HG03521 (cell line): Measurements from ENCODE around the gene TRIML2.
"Not testable (repeated sequence)": the region's sequence is repeated elsewhere in the genome, so short reads cannot be mapped to it uniquely, and the experiment has no call there.

Source experiments
- ATAC-seq: cut with Tn5 transposase; IDR thresholded peaks from one replicate; pipeline ENCODE4 v1.9.1; 2021; ENCODE audit warnings: mild to moderate bottlenecking, moderate library complexity; ENCODE audit not compliant: unreplicated experiment

TRIML2 gene

GRCh38 chr4:188107931-188108843, 1.2 kb downstream of the TRIML2 start:
- no peak for ATAC-seq

- ATAC-seq = no peak
Measured at GRCh38 chr4:188106454-188106853, 2.9 kb downstream of the TRIML2 start.

- no peak for ATAC-seq
Measured at GRCh38 chr4:188092824-188093223, 16.6 kb downstream of the TRIML2 start.

GRCh38 chr4:188086858-188087257, 22.5 kb downstream of the TRIML2 start:
- ATAC-seq = no peak

GRCh38 chr4:188082796-188083195, 26.6 kb downstream of the TRIML2 start:
- no peak for ATAC-seq

GRCh38 chr4:188078116-188078515, 31.3 kb downstream of the TRIML2 start:
- ATAC-seq = no peak

GRCh38 chr4:188076169-188076568, 33.2 kb downstream of the TRIML2 start:
- no peak for ATAC-seq

- ATAC-seq = no peak
Measured at GRCh38 chr4:188061083-188061482, 48.3 kb downstream of the TRIML2 start.

- ATAC-seq = no peak
Measured at GRCh38 chr4:188053302-188053701, 56.1 kb downstream of the TRIML2 start.

- no peak for ATAC-seq
Measured at GRCh38 chr4:188046657-188047056, 62.7 kb downstream of the TRIML2 start.

GRCh38 chr4:188045461-188045860, 63.9 kb downstream of the TRIML2 start:
- not testable (repeated sequence) for ATAC-seq

- ATAC-seq = no peak
Measured at GRCh38 chr4:188043154-188043553, 66.2 kb downstream of the TRIML2 start.

GRCh38 chr4:188042191-188042590, 67.2 kb downstream of the TRIML2 start:
- ATAC-seq = no peak

GRCh38 chr4:188041721-188042120, 67.7 kb downstream of the TRIML2 start:
- ATAC-seq = no peak
